ENCODE data around the gene AKT2. TPM values are rescaled to one million over a fixed set of nuclear protein-coding genes. Genes with fewer than 3 reads are reported as not detected.

Gene AKT2
- total RNA-seq, 1 experiment from 2014 or later = 150 TPM

DNA sequence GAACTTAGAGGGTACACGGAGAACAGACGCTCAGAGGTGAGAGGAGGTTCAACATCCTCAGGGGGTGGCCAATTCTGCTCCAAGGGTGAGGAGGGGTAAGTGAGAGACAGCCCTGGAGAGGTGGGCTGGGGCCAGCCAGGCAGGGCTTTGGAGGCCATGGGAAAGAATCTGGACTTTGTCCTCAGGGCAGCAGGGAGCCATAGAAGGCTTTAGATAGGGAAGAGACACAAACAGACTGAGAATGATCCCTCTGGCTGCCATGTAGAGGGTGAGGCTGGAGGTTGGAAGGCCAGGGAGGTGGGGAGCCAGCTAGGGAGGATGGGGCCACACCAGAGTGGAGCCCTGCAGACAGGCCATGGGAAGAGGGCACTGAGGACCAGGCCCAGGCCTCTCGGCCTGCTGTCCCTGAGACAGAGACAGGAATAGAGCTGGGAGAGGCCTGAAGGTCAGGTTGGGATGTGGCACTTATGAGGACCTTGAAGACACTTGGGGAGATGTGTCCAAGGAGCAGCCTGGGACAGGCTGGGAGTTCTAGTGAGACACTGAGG, 29.5 kb downstream of the AKT2 start:
- H3T11ph ChIP-seq (ENCODE audit: low read length) = no peak overlapping the region
- peak overlapping the region in 2 of 3 experiments; percentile 5 to 79; a peak in 3 of 7 replicates for H3K27ac Mint-ChIP-seq
- no peak overlapping the region for H2BK12ac ChIP-seq (ENCODE audit: insufficient read length, low read depth, low read length)
- no peak overlapping the region for H4K5ac ChIP-seq (ENCODE audit: insufficient read length, low read depth, low read length)
- H3K4me1 Mint-ChIP-seq = peaks cover 16 to 19% of the 10 kb centered on the region in 2 experiments
- no peaks in the 10 kb centered on the region for H3K9me3 ChIP-seq (ENCODE audit: control insufficient read depth, low read depth, low read length)
- H3K27me3 Mint-ChIP-seq (ENCODE audit: low read depth) = no peaks in the 10 kb centered on the region
- H2AFZ ChIP-seq (ENCODE audit: low read length) = no peak overlapping the region
- no peak overlapping the region for H2BK15ac ChIP-seq (ENCODE audit: low read depth, low read length)
- no peak overlapping the region for H3K9ac ChIP-seq (ENCODE audit: extremely low read depth, insufficient read length, low read length)
- H3K23me2 ChIP-seq (ENCODE audit: insufficient read length, low read depth, low read length, poor library complexity, severe bottlenecking) = no peaks in the 10 kb centered on the region
- H3K4me2 ChIP-seq (ENCODE audit: insufficient read depth, insufficient read length, low read length) = no peak overlapping the region
- peaks cover 2% of the 10 kb centered on the region for H4K20me1 ChIP-seq (ENCODE audit: control insufficient read depth, insufficient read depth, insufficient read length)
- no peaks in the 10 kb centered on the region for H3K79me2 ChIP-seq (ENCODE audit: insufficient read depth, low read length)
- no peak overlapping the region for H2AK5ac ChIP-seq (ENCODE audit: insufficient read length, low read length)
- no peaks in the 10 kb centered on the region for H3K79me1 ChIP-seq (ENCODE audit: insufficient read depth, low read depth, low read length, poor library complexity, severe bottlenecking)
- no peaks in the 10 kb centered on the region for H3K9me3 Mint-ChIP-seq
- peaks cover 19 to 47% (median 40%) of the 10 kb centered on the region in 3 experiments for H3K36me3 Mint-ChIP-seq (ENCODE audit: insufficient read depth in 1 of 3, low read depth in 3 of 3)
- H2BK5ac ChIP-seq (ENCODE audit: insufficient read length, low read length) = no peak overlapping the region
- H4K8ac ChIP-seq (replicated peaks; ENCODE audit: insufficient read length, low read depth, low read length) = no peak overlapping the region
- H3K23ac ChIP-seq (ENCODE audit: insufficient read length, low read depth, low read length) = no peak overlapping the region
- H3K14ac ChIP-seq (ENCODE audit: insufficient read depth, low read length) = no peak overlapping the region
- H3K56ac ChIP-seq (ENCODE audit: insufficient read length, low read depth, low read length) = no peak overlapping the region
- no peak overlapping the region; a peak in 1 of 5 replicates for H3K4me3 Mint-ChIP-seq
- no peak overlapping the region for H3K27ac ChIP-seq (ENCODE audit: insufficient read length, low read depth, low read length)
- no peak overlapping the region for H2BK20ac ChIP-seq (ENCODE audit: low read depth, low read length, poor library complexity, severe bottlenecking)
- peaks cover 2% of the 10 kb centered on the region; the same call in 1 of the 2 replicates for H3K4me1 ChIP-seq (ENCODE audit: insufficient read depth, low read length)
- WGBS (ENCODE audit: extremely low coverage, insufficient read length, low lambda C conversion rate) = no CpG with 5 or more reads among the region's 3 CpGs
- H3K4ac ChIP-seq (ENCODE audit: low read depth, low read length) = no peak overlapping the region
- TF ChIP-seq, protein P1, sequence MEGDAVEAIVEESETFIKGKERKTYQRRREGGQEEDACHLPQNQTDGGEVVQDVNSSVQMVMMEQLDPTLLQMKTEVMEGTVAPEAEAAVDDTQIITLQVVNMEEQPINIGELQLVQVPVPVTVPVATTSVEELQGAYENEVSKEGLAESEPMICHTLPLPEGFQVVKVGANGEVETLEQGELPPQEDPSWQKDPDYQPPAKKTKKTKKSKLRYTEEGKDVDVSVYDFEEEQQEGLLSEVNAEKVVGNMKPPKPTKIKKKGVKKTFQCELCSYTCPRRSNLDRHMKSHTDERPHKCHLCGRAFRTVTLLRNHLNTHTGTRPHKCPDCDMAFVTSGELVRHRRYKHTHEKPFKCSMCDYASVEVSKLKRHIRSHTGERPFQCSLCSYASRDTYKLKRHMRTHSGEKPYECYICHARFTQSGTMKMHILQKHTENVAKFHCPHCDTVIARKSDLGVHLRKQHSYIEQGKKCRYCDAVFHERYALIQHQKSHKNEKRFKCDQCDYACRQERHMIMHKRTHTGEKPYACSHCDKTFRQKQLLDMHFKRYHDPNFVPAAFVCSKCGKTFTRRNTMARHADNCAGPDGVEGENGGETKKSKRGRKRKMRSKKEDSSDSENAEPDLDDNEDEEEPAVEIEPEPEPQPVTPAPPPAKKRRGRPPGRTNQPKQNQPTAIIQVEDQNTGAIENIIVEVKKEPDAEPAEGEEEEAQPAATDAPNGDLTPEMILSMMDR (conservative IDR thresholded peaks at IDR 0.05) = no peak
- H2BK120ac ChIP-seq (ENCODE audit: low read depth, low read length, poor library complexity, severe bottlenecking) = no peak overlapping the region
- H3K18ac ChIP-seq (ENCODE audit: insufficient read length, low read depth, low read length) = no peak overlapping the region
- no peaks in the 10 kb centered on the region for H3K27me3 ChIP-seq (ENCODE audit: insufficient read depth, low read length)
- no peak for DNase-seq
- no peak overlapping the region for H4K91ac ChIP-seq (ENCODE audit: insufficient read length, low read depth, low read length)
